Nephron (organoid): ENCODE data around the gene CACNA2D2.

Source experiments
- H3K27ac Mint-ChIP-seq, 3 experiments: 2 replicates each; pipeline ENCODE4 v1.8.0; 2020; ENCODE audit warnings: mixed read lengths in 3 of 3, mild to moderate bottlenecking in 2 of 3, moderate library complexity in 1 of 3
- H3K27me3 Mint-ChIP-seq: 2 replicates; pipeline ENCODE4 v1.8.0; 2021; ENCODE audit warnings: low read depth, mild to moderate bottlenecking, moderate library complexity, mixed read lengths
- H3K36me3 Mint-ChIP-seq: 2 replicates; pipeline ENCODE4 v1.8.0; 2020; ENCODE audit warnings: low read depth, mixed read lengths
- H3K4me1 Mint-ChIP-seq: 2 replicates; pipeline ENCODE4 v1.8.0; 2020; ENCODE audit warnings: mixed read lengths
- H3K4me3 Mint-ChIP-seq, 3 experiments: 2 replicates each; pipeline ENCODE4 v1.8.0; 2020; ENCODE audit warnings: mild to moderate bottlenecking in 3 of 3, mixed read lengths in 3 of 3, moderate library complexity in 2 of 3
- H3K9me3 Mint-ChIP-seq: 2 replicates; pipeline ENCODE4 v1.8.0; 2020; ENCODE audit warnings: mixed read lengths
- TF ChIP-seq, protein P1 (sequence below), 3 experiments: fragments of 200-600 bp; sonication (generic); IDR thresholded peaks; one replicate each; pipeline ENCODE4 v1.5.0; 2021; ENCODE audit warnings: antibody characterized with exemption in 3 of 3; ENCODE audit not compliant: unreplicated experiment in 3 of 3

CACNA2D2 gene

GRCh38 chr3:50536471-50537180 is 33.2 kb upstream of the CACNA2D2 start:
- TF ChIP-seq, protein P1, sequence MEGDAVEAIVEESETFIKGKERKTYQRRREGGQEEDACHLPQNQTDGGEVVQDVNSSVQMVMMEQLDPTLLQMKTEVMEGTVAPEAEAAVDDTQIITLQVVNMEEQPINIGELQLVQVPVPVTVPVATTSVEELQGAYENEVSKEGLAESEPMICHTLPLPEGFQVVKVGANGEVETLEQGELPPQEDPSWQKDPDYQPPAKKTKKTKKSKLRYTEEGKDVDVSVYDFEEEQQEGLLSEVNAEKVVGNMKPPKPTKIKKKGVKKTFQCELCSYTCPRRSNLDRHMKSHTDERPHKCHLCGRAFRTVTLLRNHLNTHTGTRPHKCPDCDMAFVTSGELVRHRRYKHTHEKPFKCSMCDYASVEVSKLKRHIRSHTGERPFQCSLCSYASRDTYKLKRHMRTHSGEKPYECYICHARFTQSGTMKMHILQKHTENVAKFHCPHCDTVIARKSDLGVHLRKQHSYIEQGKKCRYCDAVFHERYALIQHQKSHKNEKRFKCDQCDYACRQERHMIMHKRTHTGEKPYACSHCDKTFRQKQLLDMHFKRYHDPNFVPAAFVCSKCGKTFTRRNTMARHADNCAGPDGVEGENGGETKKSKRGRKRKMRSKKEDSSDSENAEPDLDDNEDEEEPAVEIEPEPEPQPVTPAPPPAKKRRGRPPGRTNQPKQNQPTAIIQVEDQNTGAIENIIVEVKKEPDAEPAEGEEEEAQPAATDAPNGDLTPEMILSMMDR (IDR thresholded peaks at IDR 0.05; ENCODE audit: unreplicated experiment in 3 of 3), result no peak
- Mint-ChIP-seq H3K9me3 (no peaks in the 10 kb centered on the region), H3K27me3 (peaks cover 12% of the 10 kb centered on the region), H3K36me3 (no peaks in the 10 kb centered on the region), H3K27ac (no peak overlapping the region), H3K4me3 (no peak overlapping the region), H3K4me1 (peaks cover 28% of the 10 kb centered on the region)

GRCh38 chr3:50534681-50535330 is 31.4 kb upstream of the CACNA2D2 start:
- peaks cover 33% of the 10 kb centered on the region for H3K4me1 Mint-ChIP-seq
- H3K27ac Mint-ChIP-seq, result no peak overlapping the region
- no peaks in the 10 kb centered on the region for H3K36me3 Mint-ChIP-seq
- no peaks in the 10 kb centered on the region for H3K9me3 Mint-ChIP-seq
- TF ChIP-seq, protein P1 (IDR thresholded peaks at IDR 0.05; ENCODE audit: unreplicated experiment in 3 of 3), result no peak
- peaks cover 9% of the 10 kb centered on the region for H3K27me3 Mint-ChIP-seq
- no peak overlapping the region for H3K4me3 Mint-ChIP-seq

GRCh38 chr3:50533807-50534461 is 30.5 kb upstream of the CACNA2D2 start:
- no peaks in the 10 kb centered on the region for H3K36me3 Mint-ChIP-seq
- H3K4me1 Mint-ChIP-seq, result peaks cover 34% of the 10 kb centered on the region
- H3K4me3 Mint-ChIP-seq, result no peak overlapping the region
- no peaks in the 10 kb centered on the region for H3K9me3 Mint-ChIP-seq
- H3K27ac Mint-ChIP-seq, result no peak overlapping the region
- TF ChIP-seq, protein P1 (IDR thresholded peaks at IDR 0.05; ENCODE audit: unreplicated experiment in 3 of 3), result no peak
- peaks cover 12% of the 10 kb centered on the region for H3K27me3 Mint-ChIP-seq

DNA sequence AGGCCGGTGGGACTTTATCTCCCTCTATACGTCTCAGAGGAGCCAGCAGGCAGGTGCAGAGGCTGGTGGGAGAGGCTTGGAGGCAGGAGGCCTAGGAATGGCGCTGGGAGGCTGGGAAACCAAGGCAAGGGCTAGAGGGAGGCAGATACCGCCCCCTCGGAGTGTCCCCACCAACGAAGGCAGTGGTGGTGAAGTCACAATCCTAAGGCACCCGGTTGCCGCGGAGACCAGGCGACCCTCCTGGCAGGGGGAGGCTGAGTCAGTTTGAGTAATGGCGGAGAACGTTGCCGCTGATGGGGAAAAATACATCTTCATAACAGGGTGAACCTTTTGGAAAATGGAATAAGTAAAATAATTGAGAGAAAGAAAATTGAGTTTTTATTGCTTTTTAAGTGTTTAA is 29.9 kb upstream of the CACNA2D2 start:
- H3K27ac Mint-ChIP-seq, result no peak overlapping the region
- H3K9me3 Mint-ChIP-seq, result no peaks in the 10 kb centered on the region
- H3K36me3 Mint-ChIP-seq, result no peaks in the 10 kb centered on the region
- TF ChIP-seq, protein P1 (IDR thresholded peaks at IDR 0.05; ENCODE audit: unreplicated experiment in 3 of 3), result no peak
- H3K4me3 Mint-ChIP-seq, result no peak overlapping the region
- peaks cover 28% of the 10 kb centered on the region for H3K4me1 Mint-ChIP-seq
- H3K27me3 Mint-ChIP-seq, result peaks cover 16% of the 10 kb centered on the region

- no peaks in the 10 kb centered on the region for H3K36me3 Mint-ChIP-seq
- H3K9me3 Mint-ChIP-seq, result no peaks in the 10 kb centered on the region
- H3K4me3 Mint-ChIP-seq, result no peak overlapping the region
- TF ChIP-seq, protein P1 (IDR thresholded peaks at IDR 0.05; ENCODE audit: unreplicated experiment in 3 of 3), result peak in 1 of 3 experiments; percentile 8
- H3K27me3 Mint-ChIP-seq, result peaks cover 19% of the 10 kb centered on the region
- peak overlapping the region in 1 of 3 experiments; percentile 10 for H3K27ac Mint-ChIP-seq
- H3K4me1 Mint-ChIP-seq, result peaks cover 28% of the 10 kb centered on the region
Observed at GRCh38 chr3:50532062-50532705, 28.8 kb upstream of the CACNA2D2 start.
